GM19324 (cell line): ENCODE measurements around the gene HSD17B3.
"Not testable (repeated sequence)": the region's sequence is repeated elsewhere in the genome, so short reads cannot be mapped to it uniquely, and the experiment has no call there.

Experiments used
- ATAC-seq: cut with Tn5 transposase; IDR thresholded peaks from one replicate; pipeline ENCODE4 v1.9.1; 2021; ENCODE audit warnings: mild to moderate bottlenecking, moderate library complexity; ENCODE audit not compliant: unreplicated experiment, low FRiP score

HSD17B3 gene

DNA sequence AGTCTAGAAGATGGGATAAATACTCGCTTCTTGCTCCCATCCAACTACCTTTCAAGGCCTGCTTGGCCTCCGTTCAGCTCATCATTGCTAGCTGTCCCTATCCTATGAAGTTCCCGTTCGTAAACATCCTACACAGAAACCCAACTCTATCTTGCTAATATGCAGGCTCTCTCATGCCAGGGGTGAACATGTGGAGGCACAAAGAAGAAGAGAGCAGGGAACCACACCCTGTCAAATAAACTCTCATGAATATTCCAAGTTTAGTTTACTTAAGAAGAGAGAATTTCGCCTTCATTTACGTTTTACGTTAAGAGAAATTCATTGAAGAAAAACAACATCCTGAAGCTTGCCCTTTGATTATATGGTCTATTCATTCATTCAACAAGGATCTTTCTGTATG lies 7.9 kb upstream of the HSD17B3 start:
- no peak for ATAC-seq

DNA sequence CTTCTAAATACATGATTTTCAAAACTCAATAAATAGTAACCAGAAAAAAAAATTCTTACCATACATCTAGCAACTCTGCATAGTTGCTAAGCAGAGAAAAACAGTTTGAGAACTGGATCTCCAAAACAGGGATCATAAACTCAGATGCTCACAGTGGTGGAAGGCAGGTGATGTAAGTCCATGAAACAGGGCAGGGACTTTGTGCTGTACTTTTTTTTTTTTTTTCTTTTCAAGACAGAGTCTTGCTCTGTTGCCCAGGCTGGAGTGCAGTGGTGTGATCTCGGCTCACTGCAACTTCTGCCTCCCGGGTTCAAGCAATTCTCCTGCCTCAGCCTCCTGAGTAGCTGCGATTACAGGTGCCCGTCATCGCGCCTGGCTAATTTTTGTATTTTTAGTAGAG lies 5.0 kb upstream of the HSD17B3 start:
- not testable (repeated sequence) for ATAC-seq

GRCh38 chr9:96305171-96305570 lies 3.2 kb upstream of the HSD17B3 start:
- no peak for ATAC-seq

DNA sequence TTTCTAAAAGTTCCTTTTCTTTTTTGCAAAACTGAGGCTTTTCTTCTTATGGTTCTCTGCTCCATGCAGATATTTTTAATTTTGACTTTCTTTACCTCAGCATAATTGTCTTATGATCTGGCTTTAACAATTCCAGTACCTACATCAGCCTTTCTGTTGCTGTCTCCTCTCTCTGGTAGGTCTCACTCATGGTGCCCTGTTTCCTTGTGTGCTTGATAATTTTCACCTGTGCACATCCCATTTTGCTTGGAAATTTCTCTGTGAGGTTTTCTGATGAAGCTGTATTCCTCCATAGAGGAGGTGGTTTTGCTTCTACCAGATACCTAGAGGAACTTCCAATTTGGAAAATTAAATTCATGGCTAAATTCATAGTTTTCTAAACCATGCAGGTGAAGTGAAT lies 2.3 kb upstream of the HSD17B3 start:
- ATAC-seq, result no peak

DNA sequence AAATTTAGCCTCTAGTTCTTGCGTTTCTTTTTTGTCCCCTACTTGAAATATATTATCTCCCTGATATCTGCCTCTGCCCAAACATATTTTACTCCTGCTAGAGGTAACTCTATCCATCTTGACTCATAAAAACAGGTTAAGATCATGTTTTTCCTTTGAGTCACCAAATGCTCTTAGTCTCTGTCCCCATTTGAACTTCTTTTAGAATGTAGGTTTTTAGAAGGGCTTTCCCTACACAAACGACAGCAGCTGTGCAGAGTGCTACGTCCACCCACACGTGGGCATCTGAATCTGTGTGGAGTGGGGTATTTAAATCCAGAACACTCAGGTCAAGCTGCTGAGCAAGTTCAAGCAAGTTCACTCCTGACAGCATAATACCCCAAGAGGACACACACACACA lies 2.2 kb downstream of the HSD17B3 start:
- ATAC-seq, result no peak

- ATAC-seq, result no peak
Measured at GRCh38 chr9:96294159-96294545, 7.8 kb downstream of the HSD17B3 start.

- ATAC-seq, result no peak
Measured at GRCh38 chr9:96293498-96294158, 8.3 kb downstream of the HSD17B3 start.

GRCh38 chr9:96289392-96289791 lies 12.6 kb downstream of the HSD17B3 start:
- no peak for ATAC-seq

DNA sequence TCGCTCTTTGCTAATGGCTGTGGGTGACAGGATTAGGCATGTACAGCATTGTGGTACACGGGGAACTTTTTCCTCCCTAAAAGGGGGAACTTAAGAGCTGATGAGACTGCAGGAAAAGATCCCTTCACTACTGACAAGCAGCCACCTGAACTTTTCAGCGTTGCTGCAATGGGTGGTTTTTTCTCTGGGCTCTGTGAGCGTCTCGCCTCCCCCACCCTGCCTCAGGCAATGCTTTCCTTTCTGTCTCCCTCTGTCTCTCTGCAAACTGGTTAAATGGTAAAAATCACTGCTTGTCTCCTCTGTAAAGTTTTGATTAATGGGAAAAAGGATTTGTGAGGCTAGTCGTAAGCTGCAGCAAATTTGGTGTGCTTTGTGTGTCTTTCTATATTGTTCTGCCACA lies 20.3 kb downstream of the HSD17B3 start:
- no peak for ATAC-seq

DNA sequence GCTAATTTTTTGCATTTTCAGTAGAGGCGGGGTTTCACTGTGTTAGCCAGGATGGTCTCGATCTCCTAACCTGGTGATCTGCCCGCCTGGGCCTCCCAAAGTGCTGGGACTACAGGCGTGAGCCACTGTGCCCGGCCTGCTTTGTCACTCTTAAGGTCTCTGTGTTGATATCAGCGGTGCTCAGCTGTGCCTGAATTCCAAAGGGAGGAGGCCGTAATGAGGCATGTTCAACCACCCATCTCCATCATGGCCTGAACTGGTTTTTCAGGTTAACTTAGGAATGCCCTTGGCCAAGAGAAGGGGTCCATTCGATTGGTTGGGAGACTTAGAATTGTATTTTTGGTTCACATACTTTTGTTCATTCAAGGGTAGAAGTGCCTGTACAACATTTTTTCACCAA lies 22.0 kb downstream of the HSD17B3 start:
- no peak for ATAC-seq

- no peak for ATAC-seq
Measured at GRCh38 chr9:96274939-96275338, 27.0 kb downstream of the HSD17B3 start.

DNA sequence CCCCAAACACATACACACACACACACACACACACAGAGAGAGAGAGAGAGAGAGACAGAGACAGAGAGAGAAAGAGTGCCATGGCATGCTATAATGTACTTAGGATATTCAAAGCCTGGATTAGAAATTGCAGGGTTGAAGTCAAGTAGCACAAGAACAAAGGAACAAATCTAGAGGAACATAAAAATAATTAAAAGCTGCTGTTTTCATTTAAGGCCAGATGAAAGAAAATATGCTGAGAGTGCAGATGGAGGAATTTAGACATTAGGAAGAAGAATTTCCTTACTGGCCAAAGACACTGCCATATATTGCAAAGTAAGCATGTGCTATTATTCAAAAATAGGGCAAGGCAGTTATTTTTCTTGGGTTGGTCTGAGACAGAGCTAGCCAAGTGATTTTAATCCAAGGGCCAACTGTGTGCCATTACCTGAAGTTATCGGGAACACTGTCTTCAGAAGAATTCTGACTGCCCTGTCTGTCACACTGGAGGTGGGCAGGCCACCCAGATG lies 31.7 kb downstream of the HSD17B3 start:
- ATAC-seq, result no peak

GRCh38 chr9:96258967-96259366 lies 43.0 kb downstream of the HSD17B3 start:
- ATAC-seq, result no peak

DNA sequence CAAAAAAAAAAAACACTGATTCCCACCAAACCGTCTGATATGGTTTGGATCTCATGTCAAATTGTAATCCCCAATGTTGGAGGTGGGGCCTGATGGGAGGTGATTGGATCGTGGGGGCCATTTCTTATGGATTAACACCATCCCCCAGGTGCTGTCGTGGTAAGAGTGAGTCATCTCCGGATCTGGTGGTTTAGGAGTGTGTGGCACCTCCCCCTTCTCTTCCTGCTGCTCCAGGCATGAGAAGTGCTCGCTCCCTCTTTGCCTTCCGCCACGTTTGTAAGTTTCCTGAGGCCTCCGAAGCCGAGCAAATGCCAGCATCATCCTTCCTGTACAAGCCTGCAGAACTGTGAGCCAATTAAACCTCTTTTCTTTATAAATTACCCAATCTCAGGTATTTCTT lies 45.2 kb downstream of the HSD17B3 start:
- ATAC-seq, result no peak

DNA sequence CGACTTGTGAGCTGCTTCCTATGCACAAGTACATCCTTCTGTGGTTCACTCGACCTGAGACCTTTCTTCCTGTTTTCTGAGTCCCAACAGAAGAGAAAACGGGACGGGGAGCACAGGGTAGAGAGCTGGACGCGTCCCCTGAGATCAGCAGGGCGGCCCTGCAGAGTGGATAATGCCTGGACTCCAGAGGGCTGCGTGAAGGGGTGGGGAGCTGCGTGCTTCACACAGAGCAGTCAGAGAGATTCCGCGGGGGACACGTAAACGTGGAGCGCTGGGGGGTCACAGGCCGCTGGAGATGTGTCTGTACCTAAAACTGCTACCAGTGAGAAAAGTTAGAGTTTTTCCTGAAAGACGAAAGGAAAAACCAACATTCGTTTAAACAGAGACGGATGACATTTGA lies 46.3 kb downstream of the HSD17B3 start:
- ATAC-seq, result no peak

DNA sequence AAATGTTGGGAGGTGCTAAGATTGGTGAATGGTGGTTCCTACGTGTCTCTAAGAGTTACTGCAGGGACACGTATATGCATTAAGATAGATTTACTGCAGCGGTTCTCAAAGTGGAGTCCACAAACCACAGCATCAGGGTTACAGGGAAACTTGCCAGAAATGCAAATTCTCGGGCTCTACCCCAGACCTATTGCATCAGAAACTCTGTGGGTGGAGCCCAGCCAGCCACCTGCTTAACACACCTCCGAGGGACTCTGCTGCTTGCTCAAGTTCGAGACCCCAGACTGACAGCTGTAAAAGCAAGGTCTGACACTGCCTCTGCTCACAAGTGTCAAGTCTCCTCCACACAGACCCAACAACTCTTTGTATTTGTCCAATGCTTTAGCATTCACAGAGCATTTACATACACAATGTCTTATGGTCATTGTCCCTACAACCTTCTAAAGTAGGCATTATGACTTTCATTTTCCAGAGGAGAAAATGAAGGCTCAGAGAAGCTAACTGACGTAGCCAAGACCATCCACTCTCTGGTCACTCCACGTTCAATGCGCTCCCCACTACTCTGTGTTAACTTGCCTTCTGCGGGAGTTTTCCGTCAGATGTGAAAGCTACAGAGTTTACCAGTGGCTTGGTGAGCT lies 48.8 kb downstream of the HSD17B3 start:
- no peak for ATAC-seq

DNA sequence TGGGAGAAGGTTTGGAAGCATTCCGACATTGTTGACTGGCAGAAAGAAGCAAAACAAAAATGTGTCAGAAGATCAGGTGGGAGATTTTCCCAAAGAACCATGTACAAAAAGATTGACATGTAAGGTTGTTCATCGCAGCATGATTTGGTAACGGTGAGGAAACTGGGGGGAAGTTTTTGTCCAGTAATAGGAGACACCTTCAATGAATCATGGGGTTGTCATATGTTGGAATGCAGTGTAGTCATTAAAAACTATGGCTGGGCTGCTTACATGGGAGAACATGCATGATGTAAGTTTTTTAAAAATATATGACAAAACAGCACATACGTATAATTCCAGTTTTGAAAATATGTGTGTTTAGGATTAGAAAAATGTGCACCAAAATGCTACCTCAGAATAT lies 50.5 kb downstream of the HSD17B3 start:
- ATAC-seq, result no peak

GRCh38 chr9:96249746-96250145 lies 52.2 kb downstream of the HSD17B3 start:
- ATAC-seq, result no peak

DNA sequence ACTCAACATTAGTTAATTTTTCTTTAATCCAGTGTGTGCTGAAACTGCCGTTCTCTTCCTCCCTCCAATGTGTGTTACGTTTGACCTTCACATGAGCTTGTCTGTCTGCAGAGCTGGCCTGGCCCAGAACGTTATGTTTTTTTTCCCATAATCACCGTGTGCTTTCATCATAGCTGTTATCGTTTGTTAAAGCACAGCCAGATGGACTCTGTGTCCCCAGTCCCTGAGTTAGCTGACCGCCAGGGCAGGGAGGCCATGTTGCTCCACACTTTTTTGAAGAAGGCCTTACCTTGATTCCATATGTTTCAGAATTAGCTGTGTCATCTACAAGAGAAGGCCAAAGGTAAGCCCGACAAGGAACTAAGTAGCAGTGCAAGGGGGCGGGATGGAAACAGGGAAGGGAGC lies 55.7 kb downstream of the HSD17B3 start:
- no peak for ATAC-seq

- ATAC-seq, result no peak
Measured at GRCh38 chr9:96245399-96245798, 56.6 kb downstream of the HSD17B3 start.

DNA sequence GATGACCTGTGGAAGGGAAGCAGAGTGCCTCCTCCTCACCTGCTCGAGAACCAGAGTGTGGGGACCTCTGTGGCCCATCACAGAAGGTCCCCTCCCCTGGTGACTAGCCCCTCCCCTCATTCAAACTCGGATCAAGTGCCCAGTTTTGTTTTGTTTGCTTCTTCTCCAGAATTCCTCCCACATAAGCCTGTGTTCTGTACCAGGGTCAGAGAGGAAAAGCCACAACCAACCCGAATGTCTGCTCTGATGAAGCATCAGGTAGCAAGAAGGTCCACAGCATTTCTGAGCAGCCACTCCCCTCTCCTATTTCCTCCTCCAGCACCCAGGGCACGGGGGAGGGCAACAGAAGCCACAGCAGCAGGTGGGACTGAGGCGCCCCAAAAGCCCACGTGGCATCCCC lies 58.2 kb downstream of the HSD17B3 start:
- ATAC-seq, result no peak

GRCh38 chr9:96242811-96243210 lies 59.2 kb downstream of the HSD17B3 start:
- ATAC-seq, result no peak
